Measurements from ENCODE around the gene KLHL28. TPM values are rescaled to one million over a fixed set of nuclear protein-coding genes. Genes with fewer than 3 reads are reported as not detected.

Gene KLHL28
- polyA plus RNA-seq, 1 experiment, result 3.0 TPM

DNA sequence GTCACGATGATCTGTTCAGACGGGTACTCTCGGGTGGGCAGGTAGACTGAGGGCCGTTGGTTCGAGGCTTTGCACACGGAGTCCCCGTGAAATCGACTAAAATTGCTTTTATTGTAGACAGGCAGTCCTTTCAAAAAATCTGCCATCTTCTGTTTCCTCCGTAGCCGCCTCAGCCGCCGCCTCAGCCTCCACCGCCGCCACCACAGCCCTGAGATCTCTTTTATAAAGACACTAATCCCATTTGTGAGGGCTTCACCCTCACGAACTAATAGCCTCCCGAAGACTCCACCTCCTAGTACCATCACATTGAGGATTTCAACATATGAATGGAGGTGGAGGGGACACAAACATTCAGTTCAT, 74.2 kb downstream of the KLHL28 start:
- Histone ChIP-seq H3K36me3 (ENCODE audit: control insufficient read depth, insufficient read depth, low read length) (no peaks in the 10 kb centered on the region), H3K4me3 (ENCODE audit: low read depth, low read length) (no peak overlapping the region), H3K27me3 (ENCODE audit: control insufficient read depth, insufficient read depth, low read length) (no peaks in the 10 kb centered on the region)
- CTCF ChIA-PET, result no interaction called here
- POLR2A ChIA-PET, result no interaction called here
- no peak for TF ChIP-seq CTCF (IDR thresholded peaks at IDR 0.05; ENCODE audit: insufficient read depth, low read depth, low read length)
- no peak for DNase-seq (ENCODE audit: low read depth)

DNA sequence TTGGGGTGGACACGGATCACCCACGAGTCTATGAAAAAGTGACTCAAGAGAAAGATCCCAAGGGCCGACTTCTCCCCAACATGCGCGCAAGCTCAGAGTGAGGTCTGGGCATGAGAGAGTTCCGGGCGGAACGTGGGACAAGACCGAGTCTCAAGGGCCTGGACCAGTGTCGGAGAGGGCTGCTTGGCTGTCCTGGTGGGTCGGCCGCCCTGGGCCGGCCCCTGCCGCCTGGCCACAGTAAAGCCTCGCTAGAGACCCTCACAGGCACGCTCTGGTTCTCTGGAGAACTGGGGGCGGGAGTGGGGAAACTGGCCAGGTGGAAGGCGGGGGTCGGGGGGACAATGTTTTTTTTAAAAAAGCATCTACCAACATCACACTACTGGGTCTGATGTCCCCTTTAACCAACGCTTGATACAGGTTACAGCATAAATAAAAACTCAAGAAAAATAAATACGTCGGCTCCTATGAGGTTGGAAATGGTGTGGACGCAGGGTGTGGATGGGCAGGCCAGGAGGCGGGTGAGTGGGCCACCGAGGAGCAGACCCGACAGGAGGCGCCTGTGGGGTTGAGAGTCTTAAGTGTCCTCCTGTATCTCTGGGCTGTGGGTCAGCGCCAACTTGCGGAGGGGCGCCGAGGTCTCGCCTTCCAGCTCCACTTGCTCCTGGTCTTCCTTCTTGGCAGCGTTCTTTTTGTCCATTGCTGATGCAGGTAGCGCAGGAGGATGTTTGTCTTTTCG, 74.7 kb downstream of the KLHL28 start:
- CTCF ChIA-PET, result no interaction called here
- TF ChIP-seq CTCF (IDR thresholded peaks at IDR 0.05; ENCODE audit: insufficient read depth, low read depth, low read length), result no peak
- POLR2A ChIA-PET, result no interaction called here
- Histone ChIP-seq H3K27me3 (ENCODE audit: control insufficient read depth, insufficient read depth, low read length) (no peaks in the 10 kb centered on the region), H3K4me3 (ENCODE audit: low read depth, low read length) (no peak overlapping the region), H3K36me3 (ENCODE audit: control insufficient read depth, insufficient read depth, low read length) (no peaks in the 10 kb centered on the region)
- no peak for DNase-seq (ENCODE audit: low read depth)

- POLR2A ChIA-PET, result no interaction called here
These were observed 81.0 kb downstream of the KLHL28 start for GRCh38 chr14:44880791-44881190.

More at GRCh38 chr14:44880791-44881190, 81.0 kb downstream of the KLHL28 start:
- no peak for TF ChIP-seq CTCF (IDR thresholded peaks at IDR 0.05; ENCODE audit: insufficient read depth, low read depth, low read length)
- Histone ChIP-seq H3K4me3 (ENCODE audit: low read depth, low read length) (no peak overlapping the region), H3K27me3 (ENCODE audit: control insufficient read depth, insufficient read depth, low read length) (no peaks in the 10 kb centered on the region), H3K36me3 (ENCODE audit: control insufficient read depth, insufficient read depth, low read length) (no peaks in the 10 kb centered on the region)
- DNase-seq (ENCODE audit: low read depth), result no peak
- CTCF ChIA-PET, result no interaction called here

Other genes with a start within 250 kb of the KLHL28 start
- gene TOGARAM1, start 243 bp upstream of the KLHL28 start, polyA plus RNA-seq (2011; rRNA removed), result 5.4 and 10.3 TPM in 2 replicates
- 26.4 and 37.8 TPM in 2 replicates for gene PRPF39, start 122.2 kb upstream of the KLHL28 start, polyA plus RNA-seq (2011; rRNA removed)
- gene FKBP3, start 172.5 kb upstream of the KLHL28 start, polyA plus RNA-seq (2011; rRNA removed), result 8.9 and 29.8 TPM in 2 replicates
- gene FANCM, start 174.0 kb upstream of the KLHL28 start, polyA plus RNA-seq (2011; rRNA removed), result 1.9 and 3.4 TPM in 2 replicates

Data from BJ (cell line).